ENCODE results near the gene JCAD. TPM values are rescaled to one million over a fixed set of nuclear protein-coding genes. Genes with fewer than 3 reads are reported as not detected.
"Not testable (repeated sequence)": the region's sequence is repeated elsewhere in the genome, so short reads cannot be mapped to it uniquely, and the experiment has no call there.

The JCAD gene
- total RNA-seq, 2 experiments from 2014 or later = 0.03 to 0.20 TPM

GRCh38 chr10:30034433-30035137 lies 24.8 kb downstream of the JCAD start:
- no peaks in the 10 kb centered on the region for H3K9me3 Mint-ChIP-seq
- no peak overlapping the region for H3K27ac Mint-ChIP-seq
- no peak overlapping the region for H3K4me3 Mint-ChIP-seq
- H3K27me3 Mint-ChIP-seq = peaks cover 68% of the 10 kb centered on the region
- ATAC-seq (ENCODE audit: low read depth) (no peak), DNase-seq (no peak)
- no peaks in the 10 kb centered on the region for H3K36me3 Mint-ChIP-seq
- H3K4me1 Mint-ChIP-seq = peaks cover 14% of the 10 kb centered on the region
- POLR2A ChIA-PET = no interaction called here

DNA sequence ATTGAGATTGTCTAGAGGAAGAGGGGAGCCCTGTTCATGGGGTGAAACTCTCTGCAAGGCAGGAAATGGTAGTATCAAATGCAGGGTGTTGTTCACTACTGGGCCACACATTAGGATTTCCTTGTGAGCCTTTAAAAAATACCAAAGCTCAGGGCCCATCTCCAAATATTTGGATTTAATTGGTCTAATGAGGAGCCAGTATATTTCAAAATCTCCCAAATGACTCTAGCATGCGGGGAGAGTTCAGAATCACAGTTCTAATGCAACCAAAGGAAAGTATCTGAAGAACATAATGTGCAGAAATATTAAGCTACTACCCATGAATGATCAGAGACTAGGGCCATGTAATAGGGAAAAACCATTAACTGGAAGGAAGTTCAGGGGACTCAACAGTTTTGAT lies 27.3 kb downstream of the JCAD start:
- no peak for DNase-seq
- Mint-ChIP-seq H3K27me3 (peaks cover 60% of the 10 kb centered on the region), H3K4me3 (no peak overlapping the region), H3K27ac (no peak overlapping the region), H3K9me3 (no peaks in the 10 kb centered on the region), H3K36me3 (peaks cover 2% of the 10 kb centered on the region), H3K4me1 (peaks cover 23% of the 10 kb centered on the region)
- no peak for ATAC-seq (ENCODE audit: low read depth)
- POLR2A ChIA-PET = interaction anchor here (0.7 kb wide), 1 partner anchor 9 kb away, joined by 3 read pairs; no protein-coding TSS in a partner anchor

DNA sequence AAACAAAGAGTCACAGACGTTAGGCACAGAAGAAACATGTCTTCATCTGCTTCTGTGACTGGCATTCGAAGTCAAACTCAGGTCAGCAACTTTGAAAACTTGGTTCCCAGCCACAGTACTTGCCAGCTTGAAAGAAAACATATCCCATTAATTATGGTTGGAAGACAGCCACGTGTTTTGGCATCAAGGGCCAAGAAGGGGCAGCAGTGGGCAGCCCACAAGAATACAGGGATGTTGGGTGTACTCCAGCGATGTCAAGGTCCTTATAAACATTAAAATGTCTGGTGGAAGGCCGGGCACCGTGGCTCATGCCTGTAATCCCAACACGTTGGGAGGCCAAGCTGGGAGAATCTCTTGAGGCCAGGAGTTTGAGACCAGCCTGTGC lies 29.5 kb downstream of the JCAD start:
- H3K27ac Mint-ChIP-seq = no peak overlapping the region
- no peaks in the 10 kb centered on the region for H3K9me3 Mint-ChIP-seq
- H3K4me1 Mint-ChIP-seq = peaks cover 34% of the 10 kb centered on the region
- H3K4me3 Mint-ChIP-seq = no peak overlapping the region
- ATAC-seq (ENCODE audit: low read depth) (no peak), DNase-seq (no peak)
- peaks cover 2% of the 10 kb centered on the region for H3K36me3 Mint-ChIP-seq
- H3K27me3 Mint-ChIP-seq = peaks cover 54% of the 10 kb centered on the region
- POLR2A ChIA-PET = no interaction called here

DNA sequence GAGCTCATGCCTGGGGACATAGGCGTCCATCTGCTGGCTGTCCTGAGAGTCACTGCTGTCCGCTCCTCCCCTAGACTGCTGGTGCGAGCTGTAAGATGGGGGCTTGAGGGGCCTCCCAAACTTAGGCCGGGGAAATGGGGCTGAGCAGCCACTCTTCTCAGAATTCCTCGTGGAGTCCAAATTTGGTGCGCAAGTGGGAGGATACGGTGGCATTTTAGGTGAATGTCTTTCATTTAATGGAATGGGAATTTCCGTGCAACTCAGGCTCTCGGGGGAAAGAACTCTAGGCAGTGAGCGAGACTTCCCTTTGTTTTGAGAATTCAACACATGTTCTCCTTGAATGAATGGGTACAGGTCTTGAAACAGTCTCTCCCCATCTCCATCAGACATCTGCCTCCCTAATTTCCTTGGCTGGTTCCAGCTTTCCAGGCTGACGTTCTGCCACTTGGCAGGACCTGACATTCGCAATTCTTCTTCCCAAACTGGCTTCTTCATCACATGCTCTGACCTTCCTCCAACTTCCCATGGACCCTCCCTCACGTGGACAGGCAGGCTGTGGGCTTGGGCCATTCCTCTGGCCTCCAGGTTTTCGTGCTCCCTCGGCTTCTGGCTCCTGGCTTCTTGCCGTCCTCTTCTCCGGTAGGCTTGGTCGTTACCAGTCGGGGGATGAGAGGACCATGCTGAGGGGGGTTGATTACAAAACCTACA lies 30.1 kb downstream of the JCAD start:
- Mint-ChIP-seq H3K36me3 (peaks cover 2% of the 10 kb centered on the region), H3K9me3 (no peaks in the 10 kb centered on the region), H3K4me1 (peaks cover 28% of the 10 kb centered on the region), H3K27me3 (peaks cover 56% of the 10 kb centered on the region), H3K4me3 (no peak overlapping the region), H3K27ac (no peak overlapping the region)
- no peak for ATAC-seq (ENCODE audit: low read depth)
- POLR2A ChIA-PET = interaction anchor here (0.6 kb wide), 1 partner anchor 24 kb away, joined by 3 read pairs; no protein-coding TSS in a partner anchor
- no peak for DNase-seq

GRCh38 chr10:30028738-30029030 lies 30.7 kb downstream of the JCAD start:
- no peaks in the 10 kb centered on the region for H3K9me3 Mint-ChIP-seq
- no peak overlapping the region for H3K27ac Mint-ChIP-seq
- H3K4me1 Mint-ChIP-seq = peaks cover 28% of the 10 kb centered on the region
- no peak overlapping the region for H3K4me3 Mint-ChIP-seq
- DNase-seq (no peak), ATAC-seq (ENCODE audit: low read depth) (no peak)
- peaks cover 58% of the 10 kb centered on the region for H3K27me3 Mint-ChIP-seq
- POLR2A ChIA-PET = interaction anchor here (0.6 to 2.2 kb wide), 2 partner anchors 25 to 319 kb away, joined by 3 to 14 read pairs; partner anchors contain the start of gene MTPAP
- H3K36me3 Mint-ChIP-seq = peaks cover 2% of the 10 kb centered on the region

DNA sequence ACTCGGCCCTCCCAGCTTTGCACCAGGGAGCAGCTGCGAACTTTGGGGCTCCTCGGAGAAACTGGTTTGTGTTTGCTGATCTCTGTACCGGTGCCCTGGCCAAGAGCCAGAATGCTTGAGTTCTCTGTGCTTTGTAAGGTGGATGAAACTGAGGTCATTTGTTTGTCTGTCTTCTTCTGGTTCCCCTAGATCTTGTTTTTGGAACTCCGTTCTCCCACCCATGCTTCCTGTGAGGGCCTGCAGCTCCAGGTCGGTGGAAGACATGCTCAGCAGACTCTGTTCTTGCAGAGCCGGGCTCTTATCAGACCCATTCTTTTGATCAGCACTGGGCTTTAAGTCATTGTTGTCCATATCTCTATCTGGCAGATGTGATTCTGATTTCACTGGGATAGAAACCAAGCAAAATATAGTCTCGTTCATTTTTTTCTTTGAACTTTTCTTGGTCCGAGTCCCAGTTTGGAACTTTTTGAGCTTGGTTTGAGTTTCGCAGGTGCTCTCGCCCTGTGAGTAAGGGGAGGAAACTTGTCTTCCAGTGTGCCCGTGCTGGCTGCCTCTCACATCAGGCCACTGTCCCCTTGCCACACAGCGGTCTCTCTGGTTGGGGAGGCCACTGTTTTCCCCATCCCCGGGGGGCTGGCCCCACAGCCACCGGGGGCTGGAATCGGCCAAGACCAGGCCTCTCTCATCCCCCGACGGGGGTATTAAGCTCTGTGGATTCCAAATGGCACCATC lies 31.2 kb downstream of the JCAD start:
- H3K9me3 Mint-ChIP-seq = no peaks in the 10 kb centered on the region
- POLR2A ChIA-PET = interaction anchor here (1.2 to 2.2 kb wide), 4 partner anchors 26 to 320 kb away, joined by 3 to 14 read pairs (median 8); partner anchors contain the start of gene MTPAP
- peaks cover 28% of the 10 kb centered on the region for H3K4me1 Mint-ChIP-seq
- no peak for ATAC-seq (ENCODE audit: low read depth)
- peaks cover 56% of the 10 kb centered on the region for H3K27me3 Mint-ChIP-seq
- peak overlapping the region; percentile 78 for H3K4me3 Mint-ChIP-seq
- no peak for DNase-seq
- peak overlapping the region; percentile 90 for H3K27ac Mint-ChIP-seq
- H3K36me3 Mint-ChIP-seq = peaks cover 2% of the 10 kb centered on the region

DNA sequence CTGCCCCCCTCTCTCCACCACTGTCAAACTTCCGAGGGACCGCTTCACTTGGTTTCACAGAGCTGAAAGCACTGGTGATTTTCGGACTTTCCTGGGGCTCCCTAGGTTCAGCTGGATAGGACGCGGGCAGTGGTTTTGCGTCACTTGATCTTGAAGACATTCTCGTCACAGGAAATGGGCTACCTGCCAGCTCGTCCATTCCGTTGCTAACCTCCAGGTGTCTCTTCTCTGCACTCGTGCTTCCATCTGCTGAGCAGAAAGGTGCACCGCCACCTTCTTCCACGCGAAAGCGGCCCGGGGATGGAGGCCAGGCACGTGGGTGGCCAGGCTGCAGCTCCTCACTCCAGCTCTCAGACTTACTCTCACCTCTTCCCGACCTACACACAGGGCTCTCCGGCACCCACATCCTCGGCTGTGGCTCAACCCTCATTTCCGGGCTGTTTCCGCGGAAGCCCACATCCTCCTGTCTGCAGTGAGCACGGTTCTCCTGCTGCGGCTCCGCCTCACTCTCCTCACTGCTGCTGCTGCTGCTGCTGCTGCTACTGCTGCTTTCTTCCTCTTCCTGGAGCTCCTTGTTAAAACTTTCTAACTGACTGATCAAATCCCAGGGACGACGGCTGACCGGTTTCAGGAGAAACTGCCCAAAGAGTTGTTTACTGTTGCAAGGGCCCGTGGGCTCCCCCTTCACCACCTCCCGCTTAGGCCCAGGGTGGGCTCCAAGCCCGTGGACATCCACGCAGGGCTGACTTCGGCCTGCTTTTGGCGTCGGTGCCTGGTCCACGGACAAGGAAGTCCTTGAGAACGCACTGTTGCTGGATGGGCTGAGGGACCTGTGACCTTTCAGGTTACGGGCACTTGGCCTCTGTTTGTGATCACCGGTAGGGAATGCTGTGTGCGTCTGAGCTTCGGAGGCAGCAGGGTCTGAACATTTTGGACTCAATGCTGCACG lies 32.1 kb downstream of the JCAD start:
- Mint-ChIP-seq H3K36me3 (peaks cover 2% of the 10 kb centered on the region), H3K27ac (peak overlapping the region; percentile 90), H3K27me3 (peaks cover 54% of the 10 kb centered on the region), H3K4me1 (peaks cover 27% of the 10 kb centered on the region), H3K4me3 (peak overlapping the region; percentile 78), H3K9me3 (no peaks in the 10 kb centered on the region)
- POLR2A ChIA-PET = interaction anchor here (0.8 to 2.2 kb wide), 10 partner anchors 14 to 502 kb away, joined by 3 to 14 read pairs (median 4); partner anchors contain the start of gene MTPAP
- ATAC-seq (ENCODE audit: low read depth) (peak; percentile 94), DNase-seq (peak; percentile 97)

DNA sequence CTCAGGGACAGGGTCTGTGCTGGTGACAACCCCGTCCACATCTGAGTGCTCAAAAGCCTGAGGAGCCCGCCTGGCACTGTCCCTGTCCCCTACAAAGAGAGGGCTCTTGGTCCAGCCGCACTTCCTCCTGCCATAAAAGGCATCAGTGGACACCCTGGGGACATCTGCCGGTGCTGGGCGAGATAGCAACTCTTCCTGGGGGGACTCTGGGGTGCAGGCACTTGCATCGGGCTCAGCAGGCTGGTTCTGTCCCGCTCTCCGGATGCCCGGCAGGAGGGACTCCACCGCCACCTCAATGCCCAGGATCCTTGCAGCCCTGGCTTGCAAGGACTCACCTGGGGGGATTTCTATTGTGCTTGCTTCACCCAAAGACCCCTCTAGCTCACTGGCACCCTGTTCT lies 32.8 kb downstream of the JCAD start:
- Mint-ChIP-seq H3K27ac (peak overlapping the region; percentile 90), H3K9me3 (no peaks in the 10 kb centered on the region), H3K27me3 (peaks cover 57% of the 10 kb centered on the region), H3K4me1 (peaks cover 25% of the 10 kb centered on the region), H3K4me3 (peak overlapping the region; percentile 78), H3K36me3 (peaks cover 2% of the 10 kb centered on the region)
- POLR2A ChIA-PET = interaction anchor here (0.8 to 2.2 kb wide), 7 partner anchors 15 to 321 kb away, joined by 3 to 14 read pairs (median 6); partner anchors contain the start of gene MTPAP
- DNase-seq (no peak), ATAC-seq (ENCODE audit: low read depth) (no peak)

GRCh38 chr10:30026080-30026479 lies 33.3 kb downstream of the JCAD start:
- H3K36me3 Mint-ChIP-seq = peaks cover 2% of the 10 kb centered on the region
- POLR2A ChIA-PET = interaction anchor here (1.4 kb wide), 1 partner anchor 23 kb away, joined by 5 read pairs; no protein-coding TSS in a partner anchor
- peak overlapping the region; percentile 23 for H3K4me3 Mint-ChIP-seq
- ATAC-seq (ENCODE audit: low read depth) (no peak), DNase-seq (no peak)
- H3K9me3 Mint-ChIP-seq = no peaks in the 10 kb centered on the region
- H3K4me1 Mint-ChIP-seq = peaks cover 25% of the 10 kb centered on the region
- H3K27me3 Mint-ChIP-seq = peaks cover 60% of the 10 kb centered on the region
- no peak overlapping the region for H3K27ac Mint-ChIP-seq

- Mint-ChIP-seq H3K4me1 (peaks cover 25% of the 10 kb centered on the region), H3K27me3 (peaks cover 63% of the 10 kb centered on the region)
- H3K27ac Mint-ChIP-seq; H3K9me3 Mint-ChIP-seq; H3K4me3 Mint-ChIP-seq; ATAC-seq (ENCODE audit: low read depth); DNase-seq; H3K36me3 Mint-ChIP-seq: not testable (repeated sequence)
- POLR2A ChIA-PET = interaction anchor here (0.5 kb wide), 1 partner anchor 322 kb away, joined by 4 read pairs; no protein-coding TSS in a partner anchor
Measured at GRCh38 chr10:30025428-30025827, 34.0 kb downstream of the JCAD start.

DNA sequence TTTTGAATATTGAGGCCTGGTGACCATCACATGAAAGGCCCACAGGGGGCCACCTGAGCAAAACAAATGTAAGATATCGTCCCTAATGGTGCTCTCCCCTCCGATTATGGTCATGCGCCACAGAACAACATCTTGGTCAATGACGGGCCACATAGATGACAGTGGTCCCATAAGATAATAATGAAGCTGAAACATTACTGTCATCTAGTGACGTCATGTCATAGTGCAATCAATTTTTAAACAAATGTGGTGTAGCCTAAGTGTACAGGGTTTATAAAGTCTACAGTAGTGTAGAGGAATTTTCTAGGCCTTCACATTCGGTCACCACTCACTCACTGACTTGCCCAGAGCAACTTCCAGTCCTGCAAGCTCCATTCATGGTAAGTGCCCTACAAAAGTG lies 36.8 kb downstream of the JCAD start:
- peaks cover 74% of the 10 kb centered on the region for H3K27me3 Mint-ChIP-seq

DNA sequence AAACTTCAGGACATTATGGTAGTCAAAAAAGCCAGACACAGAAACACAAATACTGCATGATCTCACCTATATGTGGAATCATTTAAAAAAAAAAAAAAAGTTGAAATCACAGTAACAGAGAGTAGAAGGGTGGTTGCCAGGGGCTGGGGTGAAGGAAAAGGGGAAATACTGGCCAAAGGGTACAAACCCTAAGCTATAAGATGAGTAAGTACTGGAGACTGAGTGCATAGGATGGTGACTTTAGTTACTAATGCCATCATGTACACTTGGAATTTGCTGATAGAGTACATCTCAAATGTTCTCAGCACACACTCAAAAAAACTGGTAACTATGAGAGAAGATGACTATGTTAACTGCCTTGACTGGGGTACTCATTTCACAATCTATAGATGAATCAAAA lies 39.9 kb downstream of the JCAD start:
- no peak for ATAC-seq (ENCODE audit: low read depth)

More for the DNA sequence above, 36.8 kb downstream of the JCAD start:
- DNase-seq (no peak), ATAC-seq (ENCODE audit: low read depth) (no peak)
- H3K27ac Mint-ChIP-seq = no peak overlapping the region
- no peaks in the 10 kb centered on the region for H3K9me3 Mint-ChIP-seq
- POLR2A ChIA-PET = no interaction called here
- no peak overlapping the region for H3K4me3 Mint-ChIP-seq
- peaks cover 18% of the 10 kb centered on the region for H3K4me1 Mint-ChIP-seq
- peaks cover 2% of the 10 kb centered on the region for H3K36me3 Mint-ChIP-seq

More for the DNA sequence above, 39.9 kb downstream of the JCAD start:
- H3K9me3 Mint-ChIP-seq = no peaks in the 10 kb centered on the region
- DNase-seq = no peak
- POLR2A ChIA-PET = no interaction called here
- H3K27ac Mint-ChIP-seq = no peak overlapping the region
- no peaks in the 10 kb centered on the region for H3K36me3 Mint-ChIP-seq
- H3K4me3 Mint-ChIP-seq = no peak overlapping the region
- peaks cover 3% of the 10 kb centered on the region for H3K4me1 Mint-ChIP-seq
- H3K27me3 Mint-ChIP-seq = peaks cover 76% of the 10 kb centered on the region
